DOHH2 (cell line): ENCODE results near the gene AURKAIP1.

ENCODE experiments used
- H3F3A ChIP-seq: fragments of 200-600 bp; sonication (generic), shearing (Covaris generic); 2 replicates; pipeline ENCODE4 v1.6.0; 2016; ENCODE audit warnings: antibody characterized with exemption, mild to moderate bottlenecking; ENCODE audit not compliant: control insufficient read depth, insufficient read depth
- H3K27ac ChIP-seq: fragments of 200-600 bp; sonication (generic); 2 replicates; pipeline ENCODE4 v1.5.1; 2014; ENCODE audit warnings: low read depth, mild to moderate bottlenecking, low read length, moderate library complexity
- H3K27me3 ChIP-seq: fragments of 200-600 bp; sonication (generic); 2 replicates; pipeline ENCODE4 v1.6.1; 2014; ENCODE audit warnings: mild to moderate bottlenecking, low read length, mixed read lengths; ENCODE audit not compliant: control insufficient read depth
- H3K36me3 ChIP-seq: fragments of 200-600 bp; sonication (generic); 2 replicates; pipeline ENCODE4 v1.6.1; 2014; ENCODE audit warnings: mild to moderate bottlenecking, low read length, moderate library complexity, mixed read lengths; ENCODE audit not compliant: control insufficient read depth
- H3K4me1 ChIP-seq: fragments of 200-600 bp; sonication (generic); 2 replicates; pipeline ENCODE4 v1.6.1; 2014; ENCODE audit warnings: mild to moderate bottlenecking, low read length, mixed read lengths; ENCODE audit not compliant: control insufficient read depth
- H3K4me2 ChIP-seq: fragments of 200-600 bp; sonication (generic); 2 replicates; pipeline ENCODE4 v1.6.0; 2014; ENCODE audit warnings: mild to moderate bottlenecking, low read length, moderate library complexity
- H3K4me3 ChIP-seq: fragments of 200-600 bp; sonication (generic); 2 replicates; pipeline ENCODE4 v1.5.1; 2014; ENCODE audit warnings: mild to moderate bottlenecking, low read length, mixed read lengths
- H3K79me2 ChIP-seq: fragments of 200-600 bp; sonication (generic); 2 replicates; pipeline ENCODE4 v1.6.1; 2014; ENCODE audit warnings: mild to moderate bottlenecking, low read length, mixed read lengths; ENCODE audit not compliant: control insufficient read depth
- H3K9me2 ChIP-seq: fragments of 200-600 bp; sonication (generic); replicated peaks from 2 replicates; pipeline ENCODE4 v1.6.1; 2014; ENCODE audit warnings: mild to moderate bottlenecking, low read length, mixed read lengths; ENCODE audit not compliant: control insufficient read depth
- H3K9me3 ChIP-seq: fragments of 200-600 bp; sonication (generic); 2 replicates; pipeline ENCODE4 v1.6.1; 2014; ENCODE audit warnings: antibody characterized with exemption, low read length, mixed read lengths; ENCODE audit not compliant: control insufficient read depth, insufficient read depth
- H4K20me1 ChIP-seq: fragments of 200-600 bp; sonication (generic); 2 replicates; pipeline ENCODE4 v1.6.0; 2014; ENCODE audit warnings: low read depth, mild to moderate bottlenecking, antibody characterized with exemption, low read length, moderate library complexity; ENCODE audit not compliant: control insufficient read depth, insufficient read depth
- CTCF ChIP-seq: fragments of 200-600 bp; sonication (generic); IDR thresholded peaks from one replicate; pipeline ENCODE4 v1.5.1; 2014; ENCODE audit warnings: antibody characterized with exemption, mild to moderate bottlenecking, low read depth, low read length; ENCODE audit not compliant: poor library complexity, severe bottlenecking
- EZH2phosphoT487 ChIP-seq: fragments of 200-600 bp; sonication (generic); IDR thresholded peaks from 2 replicates; pipeline ENCODE4 v1.6.1; 2017; ENCODE audit warnings: borderline replicate concordance, mild to moderate bottlenecking, antibody characterized with exemption, low read length, moderate library complexity, mixed read lengths

Gene AURKAIP1

DNA sequence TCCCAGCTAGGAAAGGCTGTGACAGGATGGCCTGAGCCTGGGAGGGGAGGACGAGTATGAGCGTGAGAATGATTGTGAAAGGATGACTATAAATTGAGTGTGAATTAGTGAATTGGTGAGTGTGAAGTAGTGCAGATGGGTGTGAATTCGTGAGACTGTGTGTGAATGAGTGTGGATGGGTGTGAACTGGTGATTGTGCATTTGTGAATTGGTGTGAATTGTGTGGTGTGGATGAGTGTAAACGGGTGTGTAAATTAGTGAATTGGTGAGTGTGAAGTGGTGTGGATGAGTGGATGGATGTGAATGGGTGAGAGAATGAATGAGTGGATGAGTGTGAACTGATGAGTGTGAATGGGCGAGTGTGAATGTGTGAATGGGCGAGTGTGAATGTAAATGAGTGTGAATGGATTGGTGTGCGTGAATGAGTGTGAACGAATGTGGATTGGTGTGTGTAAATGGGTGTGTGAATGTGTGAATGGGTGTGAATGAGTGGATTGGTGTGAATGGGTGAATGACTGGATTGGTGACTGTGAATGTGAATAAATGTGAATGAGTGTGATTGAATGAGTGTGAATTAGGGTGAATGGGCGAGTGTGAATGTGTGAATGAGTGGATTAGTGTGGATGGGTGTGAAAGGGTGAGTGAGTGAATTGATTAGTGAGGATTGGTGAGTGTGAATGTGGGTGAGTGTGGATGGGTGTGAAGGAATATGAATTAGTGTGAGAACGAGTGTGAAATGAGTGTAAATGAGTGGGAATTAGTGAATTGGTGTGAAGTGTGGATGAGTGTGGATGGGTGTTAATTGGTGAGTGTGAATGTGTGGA lies 8.9 kb downstream of the AURKAIP1 start:
- peaks cover 6% of the 10 kb centered on the region; the same call in 1 of the 2 replicates for H3F3A ChIP-seq
- no peaks in the 10 kb centered on the region for H4K20me1 ChIP-seq
- H3K27ac ChIP-seq = no peak overlapping the region
- H3K36me3 ChIP-seq = peaks cover 6% of the 10 kb centered on the region
- TF ChIP-seq EZH2phosphoT487 = no peak
- no peak for TF ChIP-seq CTCF
- H3K4me2 ChIP-seq = no peak overlapping the region
- H3K4me1 ChIP-seq = no peaks in the 10 kb centered on the region
- no peaks in the 10 kb centered on the region for H3K79me2 ChIP-seq
- H3K4me3 ChIP-seq = no peak overlapping the region
- H3K9me3 ChIP-seq = peaks cover 18% of the 10 kb centered on the region
- no peaks in the 10 kb centered on the region for H3K27me3 ChIP-seq
- H3K9me2 ChIP-seq = no peaks in the 10 kb centered on the region

- TF ChIP-seq CTCF = no peak
- no peak for TF ChIP-seq EZH2phosphoT487
- no peaks in the 10 kb centered on the region for H3K79me2 ChIP-seq
- H3K4me1 ChIP-seq = no peaks in the 10 kb centered on the region
- H3F3A ChIP-seq = peaks cover 6% of the 10 kb centered on the region; the same call in 1 of the 2 replicates
- H4K20me1 ChIP-seq = no peaks in the 10 kb centered on the region
- no peaks in the 10 kb centered on the region for H3K27me3 ChIP-seq
- H3K36me3 ChIP-seq = no peaks in the 10 kb centered on the region
- H3K9me3 ChIP-seq = peaks cover 18% of the 10 kb centered on the region
- H3K4me3 ChIP-seq = no peak overlapping the region
- no peak overlapping the region for H3K4me2 ChIP-seq
- H3K27ac ChIP-seq = no peak overlapping the region
- no peaks in the 10 kb centered on the region for H3K9me2 ChIP-seq
Measured at GRCh38 chr1:1364266-1364665, 10.7 kb downstream of the AURKAIP1 start.

- Histone ChIP-seq H3K9me2 (no peaks in the 10 kb centered on the region), H3F3A (0 out of 2 replicates have a peak, but pooled peaks cover 2% of the 10 kb centered on the region), H3K9me3 (peaks cover 13% of the 10 kb centered on the region), H3K4me1 (no peaks in the 10 kb centered on the region), H3K27me3 (peaks cover 12% of the 10 kb centered on the region), H3K4me2 (no peak overlapping the region), H3K36me3 (no peaks in the 10 kb centered on the region), H4K20me1 (no peaks in the 10 kb centered on the region), H3K27ac (no peak overlapping the region), H3K4me3 (no peak overlapping the region), H3K79me2 (no peaks in the 10 kb centered on the region)
- TF ChIP-seq CTCF (no peak), EZH2phosphoT487 (no peak)
Measured at GRCh38 chr1:1361982-1362423, 13.0 kb downstream of the AURKAIP1 start.
